Mammary epithelial cell (primary cell): ENCODE results near the gene KCNG2.

Experiments used
- EZH2 ChIP-seq: IDR thresholded peaks from 2 replicates; pipeline ENCODE4 v1.6.1; 2012; ENCODE audit warnings: low read length, inconsistent platforms, borderline replicate concordance
- TF ChIP-seq, protein P1 (sequence below), 2 donors: IDR thresholded peaks in 1 of 2; conservative IDR thresholded peaks in 1 of 2; 2 replicates each; pipeline ENCODE4 v1.5.1; 2011 to 2012; ENCODE audit warnings: inconsistent platforms in 2 of 2, low read length in 2 of 2, mild to moderate bottlenecking in 2 of 2, control low read depth in 1 of 2, low read depth in 1 of 2; ENCODE audit not compliant: insufficient read depth in 1 of 2; ENCODE audit errors: extremely low read depth in 1 of 2

DNA sequence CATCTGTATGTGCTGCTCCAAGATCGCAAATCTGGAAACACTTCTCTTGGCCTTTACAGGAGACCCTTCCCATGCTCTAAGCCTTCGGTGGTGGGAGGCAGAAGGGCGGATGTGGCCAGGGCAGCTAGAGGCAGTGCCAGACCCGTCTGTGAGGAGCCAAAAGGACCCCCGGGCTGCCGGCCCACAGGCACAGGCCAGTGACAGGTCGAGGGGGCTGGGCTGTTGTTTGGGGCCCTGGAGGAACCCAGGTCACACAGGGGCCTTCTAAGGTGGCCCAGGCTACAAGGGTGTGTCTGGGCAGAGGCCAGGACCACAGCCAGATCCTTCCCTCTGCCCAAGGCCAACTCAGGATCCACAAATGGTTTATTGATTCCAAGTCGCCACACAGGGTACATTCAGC lies 104.3 kb downstream of the KCNG2 start:
- TF ChIP-seq, protein P1, sequence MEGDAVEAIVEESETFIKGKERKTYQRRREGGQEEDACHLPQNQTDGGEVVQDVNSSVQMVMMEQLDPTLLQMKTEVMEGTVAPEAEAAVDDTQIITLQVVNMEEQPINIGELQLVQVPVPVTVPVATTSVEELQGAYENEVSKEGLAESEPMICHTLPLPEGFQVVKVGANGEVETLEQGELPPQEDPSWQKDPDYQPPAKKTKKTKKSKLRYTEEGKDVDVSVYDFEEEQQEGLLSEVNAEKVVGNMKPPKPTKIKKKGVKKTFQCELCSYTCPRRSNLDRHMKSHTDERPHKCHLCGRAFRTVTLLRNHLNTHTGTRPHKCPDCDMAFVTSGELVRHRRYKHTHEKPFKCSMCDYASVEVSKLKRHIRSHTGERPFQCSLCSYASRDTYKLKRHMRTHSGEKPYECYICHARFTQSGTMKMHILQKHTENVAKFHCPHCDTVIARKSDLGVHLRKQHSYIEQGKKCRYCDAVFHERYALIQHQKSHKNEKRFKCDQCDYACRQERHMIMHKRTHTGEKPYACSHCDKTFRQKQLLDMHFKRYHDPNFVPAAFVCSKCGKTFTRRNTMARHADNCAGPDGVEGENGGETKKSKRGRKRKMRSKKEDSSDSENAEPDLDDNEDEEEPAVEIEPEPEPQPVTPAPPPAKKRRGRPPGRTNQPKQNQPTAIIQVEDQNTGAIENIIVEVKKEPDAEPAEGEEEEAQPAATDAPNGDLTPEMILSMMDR (conservative IDR thresholded peaks at IDR 0.05 in 1 of 2, IDR thresholded peaks at IDR 0.05 in 1 of 2; ENCODE audit: extremely low read depth in 1 of 2, insufficient read depth in 1 of 2, low read depth in 1 of 2, low read length in 2 of 2), result no peak
- no peak for TF ChIP-seq EZH2
